Colonic mucosa (tissue), 4 donors: ENCODE data around the gene AP4E1. TPM values are rescaled to one million over a fixed set of nuclear protein-coding genes. Genes with fewer than 3 reads are reported as not detected.

Source experiments
- DNase-seq: peaks from one replicate; pipeline ENCODE4 v3.0.0-alpha.2; 2020
- H3K27ac ChIP-seq: fragments of 200-600 bp; one replicate; pipeline ENCODE4 v1.8.0; 2021
- H3K27me3 ChIP-seq: fragments of 200-600 bp; one replicate; pipeline ENCODE4 v1.8.0; 2021
- H3K36me3 ChIP-seq: fragments of 200-600 bp; one replicate; pipeline ENCODE4 v1.8.0; 2021
- H3K4me1 ChIP-seq: fragments of 200-600 bp; one replicate; pipeline ENCODE4 v1.8.0; 2021; ENCODE audit warnings: mild to moderate bottlenecking
- H3K4me3 ChIP-seq: fragments of 200-600 bp; one replicate; pipeline ENCODE4 v1.8.0; 2021
- H3K9ac ChIP-seq, 2 donors: one replicate each; pipeline ENCODE4 v1.7.0; 2013; ENCODE audit warnings: control low read depth in 2 of 2, low read depth in 2 of 2, low read length in 2 of 2
- H3K9me3 ChIP-seq: fragments of 200-600 bp; one replicate; pipeline ENCODE4 v1.8.0; 2021
- CTCF ChIP-seq: fragments of 200-600 bp; IDR thresholded peaks from one replicate; pipeline ENCODE4 v1.8.0; 2022; ENCODE audit warnings: antibody characterized with exemption, mild to moderate bottlenecking
- intact Hi-C: fragments of 100-400 bp; cut with DNase I; formaldehyde crosslinking; loops from one replicate; pipeline ENCODE4 v1.14.1; 2022
- total RNA-seq, 2 donors: library from RNA; stranded (reverse); fragmentation: NEBNext Ultra II Directional in 1 of 2; extraction: Animal tissue kit (Norgen Biotek cat#: 25700) in 1 of 2; gene quantifications; one replicate each; pipeline ENCODE4 v1.2.1, GENCODE V29; 2021
- donor health status: healthy.
- donor health status: DM: no; HTN: no; CAD: no.
- donor health status: DM: no; HTN: no; CAD: no.

The AP4E1 gene
- total RNA-seq, 2 donors from 2014 or later: 9.7 to 11.7 TPM

GRCh38 chr15:50970524-50970923 lies 62.0 kb downstream of the AP4E1 start:
- TF ChIP-seq CTCF: no peak
- H3K9ac ChIP-seq: no peak overlapping the region
- H3K27me3 ChIP-seq: no peaks in the 10 kb centered on the region
- no peak overlapping the region for H3K27ac ChIP-seq
- no peak overlapping the region for H3K4me3 ChIP-seq
- no peaks in the 10 kb centered on the region for H3K9me3 ChIP-seq
- H3K4me1 ChIP-seq: no peaks in the 10 kb centered on the region
- no peaks in the 10 kb centered on the region for H3K36me3 ChIP-seq
- DNase-seq: no peak
- intact Hi-C loops: no loop called here

GRCh38 chr15:50971115-50971514 lies 62.6 kb downstream of the AP4E1 start:
- no peak for TF ChIP-seq CTCF
- no peaks in the 10 kb centered on the region for H3K36me3 ChIP-seq
- H3K27me3 ChIP-seq: no peaks in the 10 kb centered on the region
- no peak for DNase-seq
- H3K4me3 ChIP-seq: no peak overlapping the region
- H3K27ac ChIP-seq: no peak overlapping the region
- H3K4me1 ChIP-seq: no peaks in the 10 kb centered on the region
- intact Hi-C loops: no loop called here
- no peak overlapping the region for H3K9ac ChIP-seq
- H3K9me3 ChIP-seq: no peaks in the 10 kb centered on the region

GRCh38 chr15:50971542-50971941 lies 63.1 kb downstream of the AP4E1 start:
- Histone ChIP-seq H3K4me3 (no peak overlapping the region), H3K9ac (no peak overlapping the region), H3K27me3 (no peaks in the 10 kb centered on the region), H3K27ac (no peak overlapping the region), H3K4me1 (no peaks in the 10 kb centered on the region), H3K9me3 (no peaks in the 10 kb centered on the region), H3K36me3 (no peaks in the 10 kb centered on the region)
- TF ChIP-seq CTCF: no peak
- no peak for DNase-seq
- intact Hi-C loops: no loop called here

DNA sequence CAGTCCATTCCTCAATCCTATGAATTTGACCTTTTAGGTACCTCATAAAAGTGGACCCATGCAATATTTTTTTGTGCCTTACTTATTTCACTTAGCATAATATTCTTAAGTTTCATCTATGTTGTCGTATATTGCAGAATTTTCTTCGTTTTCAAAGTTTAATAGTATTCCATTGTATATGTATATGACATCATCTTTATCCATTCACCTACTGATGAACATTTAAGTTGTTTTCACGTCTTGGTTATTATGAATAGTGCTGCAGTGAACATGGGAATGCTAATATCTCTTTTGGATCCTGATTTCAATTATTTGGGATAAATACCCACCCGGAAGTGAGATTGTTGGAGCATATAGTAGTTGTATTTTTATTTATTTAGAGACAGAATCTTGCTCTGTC lies 65.1 kb downstream of the AP4E1 start:
- Histone ChIP-seq H3K36me3 (no peaks in the 10 kb centered on the region), H3K27ac (no peak overlapping the region), H3K4me1 (no peaks in the 10 kb centered on the region), H3K9me3 (no peaks in the 10 kb centered on the region), H3K4me3 (no peak overlapping the region), H3K9ac (no peak overlapping the region), H3K27me3 (no peaks in the 10 kb centered on the region)
- intact Hi-C loops: no loop called here
- no peak for TF ChIP-seq CTCF
- no peak for DNase-seq

DNA sequence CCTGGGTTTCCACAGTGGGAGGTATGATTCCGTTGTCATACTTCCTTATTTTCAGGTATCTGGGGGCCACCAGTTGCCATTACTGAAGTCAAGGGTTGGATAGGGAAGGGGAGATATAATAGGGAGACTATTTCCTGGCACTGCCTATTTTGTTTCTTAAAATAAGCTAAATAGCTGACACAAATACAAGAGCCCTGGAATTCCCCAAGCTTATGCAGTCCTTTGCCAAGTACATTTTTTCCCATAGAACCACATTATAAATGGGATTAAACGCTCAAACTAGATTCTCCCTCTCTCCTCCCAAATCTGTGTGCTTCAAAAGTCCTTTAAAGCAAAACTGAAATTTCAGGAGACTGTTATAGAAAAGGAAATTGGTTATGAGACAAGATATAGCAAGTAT lies 68.7 kb downstream of the AP4E1 start:
- no peak for DNase-seq
- Histone ChIP-seq H3K9me3 (no peaks in the 10 kb centered on the region), H3K36me3 (no peaks in the 10 kb centered on the region), H3K27me3 (no peaks in the 10 kb centered on the region), H3K27ac (no peak overlapping the region), H3K4me1 (no peaks in the 10 kb centered on the region), H3K9ac (no peak overlapping the region), H3K4me3 (no peak overlapping the region)
- intact Hi-C loops: no loop called here
- TF ChIP-seq CTCF: no peak

DNA sequence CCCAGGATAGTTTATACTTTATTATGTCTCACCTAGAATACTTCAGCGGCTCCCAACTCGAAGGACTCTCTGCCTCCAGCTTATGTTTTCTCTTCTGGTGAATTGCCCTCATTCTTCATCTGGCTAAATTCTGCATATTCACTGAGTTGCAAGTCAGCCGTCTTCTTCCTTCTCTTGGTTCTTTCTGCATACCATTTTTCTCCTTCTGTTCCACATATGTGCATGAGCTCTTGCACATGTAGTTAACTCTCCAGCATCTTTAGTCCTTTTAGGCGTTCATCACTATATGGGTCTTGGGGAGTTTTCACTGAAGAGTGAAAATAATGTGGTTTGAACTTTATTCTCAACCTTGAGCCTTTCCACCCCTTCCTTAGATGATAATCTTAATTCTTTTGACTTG lies 70.1 kb downstream of the AP4E1 start:
- H3K27ac ChIP-seq: no peak overlapping the region
- no peak overlapping the region for H3K9ac ChIP-seq
- no peaks in the 10 kb centered on the region for H3K9me3 ChIP-seq
- DNase-seq: no peak
- H3K4me3 ChIP-seq: no peak overlapping the region
- no peaks in the 10 kb centered on the region for H3K4me1 ChIP-seq
- no peaks in the 10 kb centered on the region for H3K27me3 ChIP-seq
- H3K36me3 ChIP-seq: no peaks in the 10 kb centered on the region
- intact Hi-C loops: no loop called here
- no peak for TF ChIP-seq CTCF
